H9 (cell line): Measurements from ENCODE around the gene SCARB2. TPM values are rescaled to one million over a fixed set of nuclear protein-coding genes. Genes with fewer than 3 reads are reported as not detected.

Experiments used
- DNase-seq: peaks from one replicate; pipeline ENCODE4 v3.0.0-alpha.2; 2017
- H2AFZ ChIP-seq: one replicate; pipeline ENCODE4 v1.6.1; 2013; ENCODE audit warnings: mild to moderate bottlenecking, low read length, control low read depth, moderate library complexity
- H2AK5ac ChIP-seq: 2 replicates; pipeline ENCODE4 v1.6.1; 2013; ENCODE audit warnings: low read length, control low read depth, mixed read lengths; ENCODE audit not compliant: insufficient read length
- H2BK120ac ChIP-seq: one replicate; pipeline ENCODE4 v1.6.1; 2013; ENCODE audit warnings: low read depth, mild to moderate bottlenecking, low read length, control low read depth, inconsistent platforms; ENCODE audit not compliant: poor library complexity, severe bottlenecking
- H2BK12ac ChIP-seq: 2 replicates; pipeline ENCODE4 v1.6.1; 2013; ENCODE audit warnings: low read length, control low read depth, mixed read lengths, low read depth; ENCODE audit not compliant: insufficient read length
- H2BK15ac ChIP-seq: 2 replicates; pipeline ENCODE4 v1.6.1; 2013; ENCODE audit warnings: low read depth, low read length, control low read depth
- H2BK20ac ChIP-seq: one replicate; pipeline ENCODE4 v1.6.1; 2013; ENCODE audit warnings: low read depth, mild to moderate bottlenecking, low read length, control low read depth, inconsistent platforms; ENCODE audit not compliant: poor library complexity, severe bottlenecking
- H2BK5ac ChIP-seq: 2 replicates; pipeline ENCODE4 v1.6.1; 2013; ENCODE audit warnings: low read length, control low read depth, mixed read lengths; ENCODE audit not compliant: insufficient read length
- H3K14ac ChIP-seq: 2 replicates; pipeline ENCODE4 v1.6.1; 2013; ENCODE audit warnings: low read length, control low read depth; ENCODE audit not compliant: insufficient read depth
- H3K18ac ChIP-seq: 2 replicates; pipeline ENCODE4 v1.6.1; 2013; ENCODE audit warnings: low read depth, mild to moderate bottlenecking, mixed read lengths, low read length, control low read depth; ENCODE audit not compliant: insufficient read length
- H3K23ac ChIP-seq: 2 replicates; pipeline ENCODE4 v1.6.1; 2013; ENCODE audit warnings: low read length, control low read depth, mixed read lengths, low read depth; ENCODE audit not compliant: insufficient read length
- H3K23me2 ChIP-seq: 2 replicates; pipeline ENCODE4 v1.6.1; 2013; ENCODE audit warnings: low read depth, mild to moderate bottlenecking, mixed read lengths, low read length, control low read depth; ENCODE audit not compliant: insufficient read length, poor library complexity, severe bottlenecking
- H3K27ac ChIP-seq: 2 replicates; pipeline ENCODE4 v1.5.1; 2013; ENCODE audit warnings: low read length, control low read depth, mixed read lengths, low read depth; ENCODE audit not compliant: insufficient read length
- H3K27me3 ChIP-seq: 2 replicates; pipeline ENCODE4 v1.6.1; 2013; ENCODE audit warnings: low read length, control low read depth, inconsistent platforms; ENCODE audit not compliant: insufficient read depth
- H3K4ac ChIP-seq: 2 replicates; pipeline ENCODE4 v1.6.1; 2013; ENCODE audit warnings: low read depth, mild to moderate bottlenecking, control low read depth, inconsistent platforms, low read length, moderate library complexity
- H3K4me1 ChIP-seq: 2 replicates; pipeline ENCODE4 v1.6.1; 2013; ENCODE audit warnings: low read length, control low read depth, inconsistent platforms; ENCODE audit not compliant: insufficient read depth
- H3K4me2 ChIP-seq: 2 replicates; pipeline ENCODE4 v1.6.1; 2013; ENCODE audit warnings: low read length, control low read depth, mixed read lengths; ENCODE audit not compliant: insufficient read length, insufficient read depth
- H3K56ac ChIP-seq: 2 replicates; pipeline ENCODE4 v1.6.1; 2013; ENCODE audit warnings: low read depth, mild to moderate bottlenecking, mixed read lengths, low read length, control low read depth; ENCODE audit not compliant: insufficient read length
- H3K79me1 ChIP-seq: 2 replicates; pipeline ENCODE4 v1.6.1; 2013; ENCODE audit warnings: low read depth, mild to moderate bottlenecking, moderate library complexity, low read length, control low read depth, inconsistent platforms; ENCODE audit not compliant: insufficient read depth, poor library complexity, severe bottlenecking
- H3K79me2 ChIP-seq: 2 replicates; pipeline ENCODE4 v1.6.1; 2013; ENCODE audit warnings: low read length, control low read depth, inconsistent platforms; ENCODE audit not compliant: insufficient read depth
- H3K9ac ChIP-seq: 2 replicates; pipeline ENCODE4 v1.6.1; 2013; ENCODE audit warnings: low read length, control low read depth, mixed read lengths; ENCODE audit not compliant: insufficient read length; ENCODE audit errors: extremely low read depth
- H3K9me3 ChIP-seq: one replicate; pipeline ENCODE4 v1.6.1; 2013; ENCODE audit warnings: low read depth, low read length, inconsistent platforms; ENCODE audit not compliant: control insufficient read depth
- H3T11ph ChIP-seq: one replicate; pipeline ENCODE4 v1.6.1; 2013; ENCODE audit warnings: mild to moderate bottlenecking, low read length, control low read depth, inconsistent platforms
- H4K20me1 ChIP-seq: one replicate; pipeline ENCODE4 v1.6.1; 2013; ENCODE audit not compliant: control insufficient read depth, insufficient read length, insufficient read depth
- H4K5ac ChIP-seq: 2 replicates; pipeline ENCODE4 v1.6.1; 2013; ENCODE audit warnings: low read depth, mild to moderate bottlenecking, mixed read lengths, low read length, control low read depth; ENCODE audit not compliant: insufficient read length
- H4K8ac ChIP-seq: replicated peaks from 2 replicates; pipeline ENCODE4 v1.6.1; 2013; ENCODE audit warnings: low read length, control low read depth, mixed read lengths, low read depth; ENCODE audit not compliant: insufficient read length
- H4K91ac ChIP-seq: 2 replicates; pipeline ENCODE4 v1.6.1; 2013; ENCODE audit warnings: low read depth, mild to moderate bottlenecking, moderate library complexity, mixed read lengths, low read length, control low read depth; ENCODE audit not compliant: insufficient read length
- H3K27ac Mint-ChIP-seq, 3 experiments: 2 replicates in 2 of 3; 3 replicates in 1 of 3; pipeline ENCODE4 v1.8.0; 2020 to 2021; ENCODE audit warnings: mixed read lengths in 3 of 3, mild to moderate bottlenecking in 1 of 3, moderate library complexity in 1 of 3
- H3K27me3 Mint-ChIP-seq: 2 replicates; pipeline ENCODE4 v1.8.0; 2021; ENCODE audit warnings: low read depth, mild to moderate bottlenecking, moderate library complexity, mixed read lengths
- H3K36me3 Mint-ChIP-seq, 3 experiments: 2 replicates in 2 of 3; 3 replicates in 1 of 3; pipeline ENCODE4 v1.8.0; 2020 to 2021; ENCODE audit warnings: low read depth in 3 of 3, mixed read lengths in 3 of 3; ENCODE audit not compliant: insufficient read depth in 1 of 3
- H3K4me1 Mint-ChIP-seq, 2 experiments: 2 replicates each; pipeline ENCODE4 v1.8.0; 2020; ENCODE audit warnings: mixed read lengths in 2 of 2
- H3K4me3 Mint-ChIP-seq, 2 experiments: 2 replicates in 1 of 2; 3 replicates in 1 of 2; pipeline ENCODE4 v1.8.0; 2020 to 2021; ENCODE audit warnings: mild to moderate bottlenecking in 2 of 2, mixed read lengths in 2 of 2, moderate library complexity in 1 of 2
- H3K9me3 Mint-ChIP-seq, 2 experiments: 2 replicates in 1 of 2; 3 replicates in 1 of 2; pipeline ENCODE4 v1.8.0; 2020; ENCODE audit warnings: mild to moderate bottlenecking in 2 of 2, mixed read lengths in 2 of 2, moderate library complexity in 1 of 2
- WGBS: extraction: QIAGEN DNeasy Blood & Tissue Kit; methylation state at CpG from one replicate; pipeline ENCODE4 v1.1.7; 2013; ENCODE audit warnings: missing lambda C conversion rate, low lambda C conversion rate, mixed read lengths; ENCODE audit not compliant: insufficient read length; ENCODE audit errors: extremely low coverage; 5-methylcytosine and 5-hydroxymethylcytosine counted together
- total RNA-seq: library from RNA; stranded (reverse); gene quantifications from 2 replicates; pipeline ENCODE4 v1.2.1, GENCODE V29; 2021
- TF ChIP-seq, protein P1 (sequence below): fragments of 200-600 bp; sonication (generic); conservative IDR thresholded peaks from 3 replicates; pipeline ENCODE4 v1.8.0; 2021; ENCODE audit warnings: antibody characterized with exemption, mild to moderate bottlenecking

The SCARB2 gene
- total RNA-seq, 1 experiment from 2014 or later, result 36.4 TPM

- H3K9ac ChIP-seq, result no peak overlapping the region
- no peak overlapping the region for H2BK15ac ChIP-seq
- Mint-ChIP-seq H3K27ac (peak overlapping the region in 2 of 3 experiments; percentile 68 to 91; a peak in 3 of 7 replicates), H3K4me1 (peaks cover 30 to 41% of the 10 kb centered on the region in 2 experiments), H3K4me3 (no peak overlapping the region), H3K27me3 (no peaks in the 10 kb centered on the region; the same call in 1 of the 2 replicates), H3K36me3 (peaks cover under 1 to 11% (median 4%) of the 10 kb centered on the region in 3 experiments; a peak in 4 of 7 replicates), H3K9me3 (peaks cover 8 to 11% of the 10 kb centered on the region in 2 experiments)
- H3K14ac ChIP-seq, result no peak overlapping the region
- no peak overlapping the region for H2BK20ac ChIP-seq
- H4K5ac ChIP-seq, result no peak overlapping the region
- H3K79me2 ChIP-seq, result no peaks in the 10 kb centered on the region
- H4K20me1 ChIP-seq, result no peaks in the 10 kb centered on the region
- no peak overlapping the region for H3K56ac ChIP-seq
- no peak overlapping the region for H4K91ac ChIP-seq
- H3K4me1 ChIP-seq, result peaks cover 6% of the 10 kb centered on the region; the same call in 1 of the 2 replicates
- WGBS, result no CpG with 5 or more reads among the region's 2 CpGs
- H2AK5ac ChIP-seq, result no peak overlapping the region
- no peak overlapping the region for H2BK120ac ChIP-seq
- H3K9me3 ChIP-seq, result no peaks in the 10 kb centered on the region
- H3K18ac ChIP-seq, result no peak overlapping the region
- no peak overlapping the region for H3K23ac ChIP-seq
- H3K4ac ChIP-seq, result no peak overlapping the region
- no peak overlapping the region for H3T11ph ChIP-seq
- peaks cover 7% of the 10 kb centered on the region for H3K23me2 ChIP-seq
- no peak for DNase-seq
- no peak overlapping the region for H2BK12ac ChIP-seq
- H2BK5ac ChIP-seq, result no peak overlapping the region
- H3K79me1 ChIP-seq, result no peaks in the 10 kb centered on the region
- no peaks in the 10 kb centered on the region for H3K27me3 ChIP-seq
- H4K8ac ChIP-seq, result no peak overlapping the region
- H3K27ac ChIP-seq, result peak overlapping the region; percentile 62
- peak overlapping the region; percentile 55 for H3K4me2 ChIP-seq
- H2AFZ ChIP-seq, result no peak overlapping the region
- TF ChIP-seq, protein P1, sequence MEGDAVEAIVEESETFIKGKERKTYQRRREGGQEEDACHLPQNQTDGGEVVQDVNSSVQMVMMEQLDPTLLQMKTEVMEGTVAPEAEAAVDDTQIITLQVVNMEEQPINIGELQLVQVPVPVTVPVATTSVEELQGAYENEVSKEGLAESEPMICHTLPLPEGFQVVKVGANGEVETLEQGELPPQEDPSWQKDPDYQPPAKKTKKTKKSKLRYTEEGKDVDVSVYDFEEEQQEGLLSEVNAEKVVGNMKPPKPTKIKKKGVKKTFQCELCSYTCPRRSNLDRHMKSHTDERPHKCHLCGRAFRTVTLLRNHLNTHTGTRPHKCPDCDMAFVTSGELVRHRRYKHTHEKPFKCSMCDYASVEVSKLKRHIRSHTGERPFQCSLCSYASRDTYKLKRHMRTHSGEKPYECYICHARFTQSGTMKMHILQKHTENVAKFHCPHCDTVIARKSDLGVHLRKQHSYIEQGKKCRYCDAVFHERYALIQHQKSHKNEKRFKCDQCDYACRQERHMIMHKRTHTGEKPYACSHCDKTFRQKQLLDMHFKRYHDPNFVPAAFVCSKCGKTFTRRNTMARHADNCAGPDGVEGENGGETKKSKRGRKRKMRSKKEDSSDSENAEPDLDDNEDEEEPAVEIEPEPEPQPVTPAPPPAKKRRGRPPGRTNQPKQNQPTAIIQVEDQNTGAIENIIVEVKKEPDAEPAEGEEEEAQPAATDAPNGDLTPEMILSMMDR, result no peak
Observed at GRCh38 chr4:76235407-76235806, 21.8 kb upstream of the SCARB2 start.
